Activated naive CD4-positive, alpha-beta T cell treated with anti-CD3 and anti-CD28 coated beads, Interleukin-2, amount 50 U/mL, for 72 hours (primary cell): ENCODE measurements around the gene HOXC6. TPM values are rescaled to one million over a fixed set of nuclear protein-coding genes. Genes with fewer than 3 reads are reported as not detected.

Experiments
- ATAC-seq, 2 donors: fragments of 150-1000 bp; cut with Tn5 transposase; 2 replicates each; pipeline ENCODE4 v1.10.0; 2021; ENCODE audit warnings: mild to moderate bottlenecking in 2 of 2, moderate library complexity in 2 of 2
- DNase-seq, 2 donors: peaks; one replicate each; pipeline ENCODE4 v3.0.0; 2021 to 2022; ENCODE audit warnings: low spot score in 2 of 2
- H3K27ac Mint-ChIP-seq, 2 donors: one replicate each; pipeline ENCODE4 v1.8.0; 2022; ENCODE audit warnings: mild to moderate bottlenecking in 2 of 2, mixed read lengths in 2 of 2
- H3K36me3 Mint-ChIP-seq, 2 donors: one replicate each; pipeline ENCODE4 v1.8.0; 2022; ENCODE audit warnings: mixed read lengths in 2 of 2
- H3K9me3 Mint-ChIP-seq, 2 donors: one replicate each; pipeline ENCODE4 v1.8.0; 2022; ENCODE audit warnings: mixed read lengths in 2 of 2
- total RNA-seq, 2 donors: library from RNA; stranded (reverse); gene quantifications; one replicate each; pipeline ENCODE4 v1.2.3, GENCODE V29; 2022

Gene HOXC6
- total RNA-seq, 2 donors from 2014 or later: not detected

GRCh38 chr12:53987787-53988230, 40.4 kb upstream of the HOXC6 start:
- H3K9me3 Mint-ChIP-seq: no peaks in the 10 kb centered on the region
- H3K36me3 Mint-ChIP-seq: peaks cover 0 to 10% of the 10 kb centered on the region in 2 donors
- no peak for ATAC-seq

GRCh38 chr12:53988541-53989226, 39.6 kb upstream of the HOXC6 start:
- no peak for DNase-seq

More at GRCh38 chr12:53987787-53988230, 40.4 kb upstream of the HOXC6 start:
- no peak for DNase-seq
- no peak overlapping the region for H3K27ac Mint-ChIP-seq

GRCh38 chr12:53989227-53990113, 38.8 kb upstream of the HOXC6 start:
- DNase-seq (no peak), ATAC-seq (peak in 1 of 2 donors; percentile 39)
- H3K36me3 Mint-ChIP-seq: peaks cover 10 to 12% of the 10 kb centered on the region in 2 donors
- H3K9me3 Mint-ChIP-seq: no peaks in the 10 kb centered on the region
- no peak overlapping the region for H3K27ac Mint-ChIP-seq

More at GRCh38 chr12:53988541-53989226, 39.6 kb upstream of the HOXC6 start:
- no peak for ATAC-seq
- Mint-ChIP-seq H3K36me3 (peaks cover 6 to 10% of the 10 kb centered on the region in 2 donors), H3K9me3 (no peaks in the 10 kb centered on the region), H3K27ac (no peak overlapping the region)

GRCh38 chr12:53990311-53991076, 37.7 kb upstream of the HOXC6 start:
- ATAC-seq (no peak), DNase-seq (no peak)
- no peak overlapping the region for H3K27ac Mint-ChIP-seq
- no peaks in the 10 kb centered on the region for H3K9me3 Mint-ChIP-seq
- H3K36me3 Mint-ChIP-seq: peaks cover 10 to 18% of the 10 kb centered on the region in 2 donors

GRCh38 chr12:53991077-53991460, 37.2 kb upstream of the HOXC6 start:
- ATAC-seq (no peak), DNase-seq (no peak)
- Mint-ChIP-seq H3K27ac (no peak overlapping the region), H3K36me3 (peaks cover 10 to 18% of the 10 kb centered on the region in 2 donors), H3K9me3 (no peaks in the 10 kb centered on the region)

GRCh38 chr12:53992377-53992889, 35.8 kb upstream of the HOXC6 start:
- H3K9me3 Mint-ChIP-seq: no peaks in the 10 kb centered on the region
- H3K27ac Mint-ChIP-seq: no peak overlapping the region
- DNase-seq (no peak), ATAC-seq (no peak)
- peaks cover 0 to 18% of the 10 kb centered on the region in 2 donors for H3K36me3 Mint-ChIP-seq

GRCh38 chr12:53993162-53994008, 34.9 kb upstream of the HOXC6 start:
- DNase-seq: no peak
- H3K36me3 Mint-ChIP-seq: peaks cover 0 to 18% of the 10 kb centered on the region in 2 donors
- H3K27ac Mint-ChIP-seq: no peak overlapping the region
- ATAC-seq: no peak
- H3K9me3 Mint-ChIP-seq: no peaks in the 10 kb centered on the region

GRCh38 chr12:53994009-53994263, 34.3 kb upstream of the HOXC6 start:
- Mint-ChIP-seq H3K9me3 (no peaks in the 10 kb centered on the region), H3K36me3 (peaks cover 0 to 18% of the 10 kb centered on the region in 2 donors), H3K27ac (no peak overlapping the region)
- ATAC-seq (no peak), DNase-seq (no peak)

GRCh38 chr12:53994264-53995001, 33.8 kb upstream of the HOXC6 start:
- Mint-ChIP-seq H3K27ac (no peak overlapping the region), H3K9me3 (no peaks in the 10 kb centered on the region), H3K36me3 (peaks cover 0 to 18% of the 10 kb centered on the region in 2 donors)
- DNase-seq: no peak
- no peak for ATAC-seq

- Mint-ChIP-seq H3K9me3 (no peaks in the 10 kb centered on the region), H3K36me3 (peaks cover 0 to 18% of the 10 kb centered on the region in 2 donors), H3K27ac (no peak overlapping the region)
- ATAC-seq (peak in 1 of 2 donors; percentile 14), DNase-seq (no peak)
Measured at GRCh38 chr12:53995002-53995377, 33.2 kb upstream of the HOXC6 start.

GRCh38 chr12:53995378-53996239, 32.6 kb upstream of the HOXC6 start:
- Mint-ChIP-seq H3K36me3 (peaks cover 0 to 18% of the 10 kb centered on the region in 2 donors), H3K9me3 (no peaks in the 10 kb centered on the region), H3K27ac (no peak overlapping the region)
- DNase-seq: no peak
- ATAC-seq: peak; percentile 41 to 53

GRCh38 chr12:53996240-53997203, 31.7 kb upstream of the HOXC6 start:
- Mint-ChIP-seq H3K36me3 (peaks cover 0 to 18% of the 10 kb centered on the region in 2 donors), H3K9me3 (no peaks in the 10 kb centered on the region), H3K27ac (no peak overlapping the region)
- DNase-seq: no peak
- peak in 1 of 2 donors; percentile 28 for ATAC-seq

- Mint-ChIP-seq H3K36me3 (peaks cover 0 to 21% of the 10 kb centered on the region in 2 donors), H3K27ac (no peak overlapping the region), H3K9me3 (no peaks in the 10 kb centered on the region)
- DNase-seq (no peak), ATAC-seq (no peak)
Measured at GRCh38 chr12:53997204-53998109, 30.8 kb upstream of the HOXC6 start.
